Activated naive CD8-positive, alpha-beta T cell treated with anti-CD3 and anti-CD28 coated beads, Interleukin-2, amount 10 ng/mL, durations not matched to agents 7 days and 5 days (primary cell): ENCODE results near the gene TFRC. TPM values are rescaled to one million over a fixed set of nuclear protein-coding genes. Genes with fewer than 3 reads are reported as not detected.
"Not testable (repeated sequence)": the region's sequence is repeated elsewhere in the genome, so short reads cannot be mapped to it uniquely, and the experiment has no call there.

ENCODE experiments used
- ATAC-seq: fragments of 150-1000 bp; cut with Tn5 transposase; one replicate; pipeline ENCODE4 v1.10.0; 2021; ENCODE audit warnings: low read depth, moderate library complexity
- POLR2A ChIA-PET: fragments of 350-600 bp; sonication (Branson Sonifier 250); formaldehyde crosslinking; loops from one replicate; lab custom pipeline; 2021; ENCODE audit warnings: antibody characterized with exemption; lab: Charles Lee
- DNase-seq: peaks from one replicate; pipeline ENCODE4 v3.0.0; 2021
- H3K27ac Mint-ChIP-seq: one replicate; pipeline ENCODE4 v1.8.0; 2022; ENCODE audit warnings: mild to moderate bottlenecking, mixed read lengths
- H3K27me3 Mint-ChIP-seq: one replicate; pipeline ENCODE4 v1.8.0; 2022; ENCODE audit warnings: mild to moderate bottlenecking, moderate library complexity, mixed read lengths
- H3K36me3 Mint-ChIP-seq: one replicate; pipeline ENCODE4 v1.8.0; 2021; ENCODE audit warnings: mild to moderate bottlenecking, mixed read lengths
- H3K4me1 Mint-ChIP-seq: one replicate; pipeline ENCODE4 v1.8.0; 2021; ENCODE audit warnings: mixed read lengths
- H3K4me3 Mint-ChIP-seq: one replicate; pipeline ENCODE4 v1.8.0; 2022; ENCODE audit warnings: mild to moderate bottlenecking, moderate library complexity, mixed read lengths
- H3K9me3 Mint-ChIP-seq: one replicate; pipeline ENCODE4 v1.8.0; 2021; ENCODE audit warnings: mixed read lengths
- total RNA-seq, 2 experiments: library from RNA; stranded (reverse); gene quantifications; one replicate each; pipeline ENCODE4 v1.2.3, GENCODE V29; 2021

The TFRC gene
- total RNA-seq, 2 experiments from 2014 or later = 168 to 171 TPM

- DNase-seq (no peak), ATAC-seq (no peak)
- POLR2A ChIA-PET = no interaction called here
- peaks cover 30% of the 10 kb centered on the region for H3K27me3 Mint-ChIP-seq
- no peaks in the 10 kb centered on the region for H3K36me3 Mint-ChIP-seq
- no peaks in the 10 kb centered on the region for H3K4me1 Mint-ChIP-seq
- H3K4me3 Mint-ChIP-seq = no peak overlapping the region
- peaks cover 4% of the 10 kb centered on the region for H3K9me3 Mint-ChIP-seq
- no peak overlapping the region for H3K27ac Mint-ChIP-seq
Observed at GRCh38 chr3:196020373-196020772, 61.5 kb downstream of the TFRC start.

DNA sequence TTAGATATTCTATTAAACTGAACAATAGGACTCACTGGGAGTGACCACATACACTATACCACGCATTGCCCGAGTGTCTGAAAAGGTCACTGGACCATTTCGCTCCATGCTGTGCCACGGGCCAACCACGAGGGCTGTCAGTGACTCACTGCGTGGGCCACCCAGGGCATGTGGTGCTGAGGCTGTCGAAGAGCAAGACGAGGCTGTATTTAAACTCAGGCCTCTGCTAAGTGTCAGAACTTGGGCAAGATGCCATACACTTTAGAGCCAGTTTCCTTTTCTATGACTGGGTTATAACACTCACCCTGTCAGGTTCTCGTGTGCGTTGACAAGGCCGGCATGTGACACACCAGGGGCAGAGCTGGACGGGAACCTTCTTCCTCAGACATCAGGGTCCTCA lies 62.3 kb downstream of the TFRC start:
- H3K36me3 Mint-ChIP-seq, H3K4me3 Mint-ChIP-seq, H3K4me1 Mint-ChIP-seq, H3K9me3 Mint-ChIP-seq, H3K27ac Mint-ChIP-seq, ATAC-seq, DNase-seq, POLR2A ChIA-PET: not testable (repeated sequence)
- peaks cover 31% of the 10 kb centered on the region for H3K27me3 Mint-ChIP-seq

DNA sequence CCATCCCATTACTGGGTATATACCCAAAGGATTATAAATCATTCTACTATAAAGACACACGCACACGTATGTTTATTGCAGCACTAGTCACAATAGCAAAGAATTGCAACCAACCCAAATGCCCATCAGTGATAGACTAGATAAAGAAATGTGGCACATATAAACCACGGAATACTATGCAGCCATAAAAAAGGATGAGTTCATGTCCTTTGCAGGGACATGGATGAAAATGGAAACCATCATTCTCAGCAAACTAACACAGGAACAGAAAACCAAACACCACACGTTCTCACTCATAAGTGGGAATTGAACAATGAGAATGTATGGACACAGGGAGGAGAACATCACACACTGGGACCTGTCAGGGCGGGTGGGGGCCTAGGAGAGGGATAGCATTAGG lies 63.7 kb downstream of the TFRC start:
- ATAC-seq, POLR2A ChIA-PET, H3K36me3 Mint-ChIP-seq, H3K4me3 Mint-ChIP-seq, H3K27ac Mint-ChIP-seq, H3K9me3 Mint-ChIP-seq, DNase-seq, H3K4me1 Mint-ChIP-seq: not testable (repeated sequence)
- peaks cover 35% of the 10 kb centered on the region for H3K27me3 Mint-ChIP-seq

GRCh38 chr3:196016485-196016884 lies 65.4 kb downstream of the TFRC start:
- peaks cover 2% of the 10 kb centered on the region for H3K4me1 Mint-ChIP-seq
- H3K36me3 Mint-ChIP-seq = no peaks in the 10 kb centered on the region
- peaks cover 33% of the 10 kb centered on the region for H3K27me3 Mint-ChIP-seq
- no peak for DNase-seq
- no peak overlapping the region for H3K27ac Mint-ChIP-seq
- POLR2A ChIA-PET = no interaction called here
- ATAC-seq = no peak
- no peak overlapping the region for H3K4me3 Mint-ChIP-seq
- peaks cover 6% of the 10 kb centered on the region for H3K9me3 Mint-ChIP-seq

DNA sequence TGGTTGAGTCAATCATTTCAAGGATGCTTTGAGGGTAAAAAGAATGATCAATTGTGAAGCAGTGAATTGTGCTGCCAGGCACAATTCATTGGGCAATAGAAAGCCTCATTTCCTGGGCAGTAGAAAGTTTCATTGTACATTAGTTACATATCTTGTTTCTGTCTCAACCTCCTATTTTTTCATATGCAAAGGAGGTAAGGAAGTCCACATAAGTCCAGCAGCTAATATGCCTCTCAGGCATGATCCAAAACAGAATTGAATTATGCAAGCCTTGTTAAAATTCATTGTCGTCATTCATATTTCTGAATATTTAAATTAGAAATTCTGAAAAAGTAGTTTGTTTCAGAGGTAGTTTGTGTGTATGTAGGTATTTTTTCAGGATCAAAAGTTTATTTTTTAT lies 65.8 kb downstream of the TFRC start:
- POLR2A ChIA-PET = interaction anchor here (0.6 kb wide), 1 partner anchor 206 kb away, joined by 4 read pairs; no protein-coding TSS in a partner anchor
- ATAC-seq (no peak), DNase-seq (no peak)
- Mint-ChIP-seq H3K9me3 (peaks cover 6% of the 10 kb centered on the region), H3K4me3 (no peak overlapping the region), H3K27ac (no peak overlapping the region), H3K36me3 (no peaks in the 10 kb centered on the region), H3K4me1 (peaks cover 2% of the 10 kb centered on the region), H3K27me3 (peaks cover 33% of the 10 kb centered on the region)

GRCh38 chr3:196013587-196014487 lies 68.1 kb downstream of the TFRC start:
- Mint-ChIP-seq H3K4me3 (no peak overlapping the region), H3K36me3 (no peaks in the 10 kb centered on the region), H3K4me1 (peaks cover 2% of the 10 kb centered on the region), H3K9me3 (peaks cover 9% of the 10 kb centered on the region), H3K27me3 (peaks cover 37% of the 10 kb centered on the region), H3K27ac (no peak overlapping the region)
- DNase-seq (no peak), ATAC-seq (no peak)
- POLR2A ChIA-PET = no interaction called here

DNA sequence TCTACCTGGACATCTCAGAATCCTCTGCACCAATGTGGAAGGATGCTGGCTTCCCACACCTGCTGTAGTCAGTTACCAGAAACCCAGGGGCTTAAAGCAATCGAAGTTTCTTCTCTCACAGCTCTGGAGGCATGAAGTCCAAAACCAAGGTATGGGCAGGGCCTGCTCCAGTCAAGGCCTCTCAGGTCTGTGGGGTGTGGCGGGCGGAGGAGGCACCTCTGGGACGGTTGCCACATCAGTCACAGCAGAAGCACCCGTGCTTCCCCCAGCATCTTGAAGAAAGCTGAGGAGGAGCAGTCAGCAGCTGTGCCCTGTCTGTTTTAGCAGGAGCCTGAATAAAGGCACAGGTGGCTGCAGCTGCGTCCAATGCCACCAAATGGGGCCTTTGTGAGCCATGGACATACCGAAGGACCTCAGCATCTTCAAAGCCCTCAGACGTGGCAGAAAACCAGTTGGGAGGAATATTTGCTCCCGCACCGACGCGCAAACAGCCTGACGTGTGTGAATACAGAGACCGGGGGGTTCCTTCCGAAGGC lies 68.9 kb downstream of the TFRC start:
- ATAC-seq = no peak

GRCh38 chr3:196012481-196012880 lies 69.4 kb downstream of the TFRC start:
- peaks cover 5% of the 10 kb centered on the region for H3K9me3 Mint-ChIP-seq
- H3K27ac Mint-ChIP-seq = no peak overlapping the region
- no peaks in the 10 kb centered on the region for H3K36me3 Mint-ChIP-seq
- POLR2A ChIA-PET = no interaction called here
- H3K4me3 Mint-ChIP-seq = no peak overlapping the region
- peaks cover 2% of the 10 kb centered on the region for H3K4me1 Mint-ChIP-seq
- ATAC-seq (no peak), DNase-seq (no peak)
- H3K27me3 Mint-ChIP-seq = peaks cover 35% of the 10 kb centered on the region

More for the DNA sequence above, 68.9 kb downstream of the TFRC start:
- Mint-ChIP-seq H3K36me3 (no peaks in the 10 kb centered on the region), H3K27me3 (peaks cover 37% of the 10 kb centered on the region), H3K27ac (no peak overlapping the region), H3K4me1 (peaks cover 2% of the 10 kb centered on the region), H3K9me3 (peaks cover 5% of the 10 kb centered on the region), H3K4me3 (no peak overlapping the region)
- no peak for DNase-seq
- POLR2A ChIA-PET = no interaction called here

DNA sequence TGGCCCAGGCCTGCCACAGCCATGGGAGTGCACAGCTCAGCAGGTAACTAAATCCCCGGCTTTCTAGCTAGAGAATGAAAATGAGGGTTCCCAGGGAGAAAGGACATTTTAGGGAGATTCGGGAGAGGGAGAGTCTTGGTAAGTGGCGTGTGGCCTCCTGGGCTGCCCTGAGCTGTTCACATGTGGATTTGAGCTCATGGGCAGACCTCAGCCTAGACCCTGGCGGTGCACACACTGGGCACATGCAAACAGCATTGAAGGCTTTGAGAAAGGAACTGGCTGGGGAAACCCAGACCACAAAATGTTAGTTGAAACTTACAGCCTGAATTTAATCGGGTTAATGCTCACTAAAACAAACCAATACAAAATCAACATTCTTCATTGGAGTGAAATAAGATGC lies 72.4 kb downstream of the TFRC start:
- Mint-ChIP-seq H3K4me3 (no peak overlapping the region), H3K9me3 (peaks cover 5% of the 10 kb centered on the region), H3K27ac (no peak overlapping the region), H3K36me3 (no peaks in the 10 kb centered on the region), H3K4me1 (peaks cover 2% of the 10 kb centered on the region), H3K27me3 (peaks cover 24% of the 10 kb centered on the region)
- DNase-seq (no peak), ATAC-seq (no peak)
- POLR2A ChIA-PET = no interaction called here

DNA sequence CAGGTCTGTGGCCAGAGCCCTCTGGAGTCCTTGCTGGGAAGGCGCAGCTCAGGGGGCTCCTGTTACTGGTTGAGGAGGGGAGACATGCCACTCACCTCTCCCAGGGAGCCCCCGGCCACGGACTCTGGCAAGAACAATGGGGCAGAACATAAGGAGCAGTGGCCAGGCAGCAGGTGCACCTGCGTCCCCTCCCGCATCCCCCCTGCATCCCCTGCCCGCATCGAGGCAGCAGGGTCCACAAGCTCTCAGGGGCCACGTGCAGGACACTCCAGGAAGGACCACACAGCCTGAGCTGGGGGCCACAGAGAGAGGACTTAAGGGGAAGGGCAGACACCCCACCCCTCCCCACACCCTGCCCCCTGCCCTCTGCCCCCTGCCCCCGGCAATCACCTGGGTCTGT lies 73.0 kb downstream of the TFRC start:
- ATAC-seq = no peak
- H3K9me3 Mint-ChIP-seq = peaks cover 5% of the 10 kb centered on the region
- no peak overlapping the region for H3K27ac Mint-ChIP-seq
- POLR2A ChIA-PET = no interaction called here
- no peak overlapping the region for H3K4me3 Mint-ChIP-seq
- peaks cover 22% of the 10 kb centered on the region for H3K27me3 Mint-ChIP-seq
- H3K4me1 Mint-ChIP-seq = peaks cover 2% of the 10 kb centered on the region
- no peak for DNase-seq
- H3K36me3 Mint-ChIP-seq = no peaks in the 10 kb centered on the region

DNA sequence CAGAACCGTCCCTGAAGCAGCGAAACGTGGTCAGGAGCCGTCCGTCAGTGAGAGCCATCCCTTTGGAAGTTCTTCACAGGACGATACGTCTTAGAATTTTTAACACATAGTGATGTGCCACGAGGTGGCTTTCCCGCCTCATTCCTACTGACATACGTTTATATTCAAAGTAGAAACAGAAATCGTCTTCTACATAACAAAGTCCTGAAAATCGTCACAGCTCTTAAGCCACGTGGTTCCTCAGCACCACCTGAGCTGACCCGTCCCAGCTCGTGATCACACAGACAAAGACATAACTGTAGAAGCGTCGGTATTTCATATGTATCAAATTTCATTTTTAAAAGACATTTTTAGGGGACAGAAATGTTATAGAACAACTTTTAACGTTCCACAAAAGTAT lies 73.5 kb downstream of the TFRC start:
- Mint-ChIP-seq H3K4me3 (no peak overlapping the region), H3K36me3 (no peaks in the 10 kb centered on the region), H3K4me1 (no peaks in the 10 kb centered on the region), H3K27ac (no peak overlapping the region), H3K9me3 (peaks cover 5% of the 10 kb centered on the region), H3K27me3 (peaks cover 19% of the 10 kb centered on the region)
- POLR2A ChIA-PET = no interaction called here
- DNase-seq (no peak), ATAC-seq (no peak)

GRCh38 chr3:196007744-196008335 lies 74.0 kb downstream of the TFRC start:
- no peaks in the 10 kb centered on the region for H3K4me1 Mint-ChIP-seq
- H3K4me3 Mint-ChIP-seq = no peak overlapping the region
- peaks cover 19% of the 10 kb centered on the region for H3K27me3 Mint-ChIP-seq
- POLR2A ChIA-PET = no interaction called here
- ATAC-seq = no peak
- H3K36me3 Mint-ChIP-seq = no peaks in the 10 kb centered on the region
- peaks cover 5% of the 10 kb centered on the region for H3K9me3 Mint-ChIP-seq
- no peak for DNase-seq
- no peak overlapping the region for H3K27ac Mint-ChIP-seq

GRCh38 chr3:196005338-196005737 lies 76.6 kb downstream of the TFRC start:
- H3K27me3 Mint-ChIP-seq = peaks cover 19% of the 10 kb centered on the region
- POLR2A ChIA-PET, H3K27ac Mint-ChIP-seq: not testable (repeated sequence)

More at GRCh38 chr3:196005338-196005737, 76.6 kb downstream of the TFRC start:
- not testable (repeated sequence) for H3K4me3 Mint-ChIP-seq, ATAC-seq, H3K4me1 Mint-ChIP-seq, DNase-seq, H3K9me3 Mint-ChIP-seq, H3K36me3 Mint-ChIP-seq
